OCI-LY3 (cell line): Measurements from ENCODE around the gene KCNMA1.

ENCODE experiments used
- EZH2phosphoT487 ChIP-seq: fragments of 200-600 bp; shearing (Covaris generic); IDR thresholded peaks from 2 replicates; pipeline ENCODE4 v1.6.1; 2018; ENCODE audit warnings: antibody characterized with exemption, mixed run types, low read depth
- TF ChIP-seq, protein P1 (sequence below): fragments of 200-600, 300-600 bp; sonication (generic); IDR thresholded peaks from 2 replicates; pipeline ENCODE4 v1.5.1; 2014; ENCODE audit warnings: antibody characterized with exemption, low read length, low read depth

GRCh38 chr10:77287647-77288120 lies 349.9 kb downstream of the KCNMA1 start:
- TF ChIP-seq, protein P1, sequence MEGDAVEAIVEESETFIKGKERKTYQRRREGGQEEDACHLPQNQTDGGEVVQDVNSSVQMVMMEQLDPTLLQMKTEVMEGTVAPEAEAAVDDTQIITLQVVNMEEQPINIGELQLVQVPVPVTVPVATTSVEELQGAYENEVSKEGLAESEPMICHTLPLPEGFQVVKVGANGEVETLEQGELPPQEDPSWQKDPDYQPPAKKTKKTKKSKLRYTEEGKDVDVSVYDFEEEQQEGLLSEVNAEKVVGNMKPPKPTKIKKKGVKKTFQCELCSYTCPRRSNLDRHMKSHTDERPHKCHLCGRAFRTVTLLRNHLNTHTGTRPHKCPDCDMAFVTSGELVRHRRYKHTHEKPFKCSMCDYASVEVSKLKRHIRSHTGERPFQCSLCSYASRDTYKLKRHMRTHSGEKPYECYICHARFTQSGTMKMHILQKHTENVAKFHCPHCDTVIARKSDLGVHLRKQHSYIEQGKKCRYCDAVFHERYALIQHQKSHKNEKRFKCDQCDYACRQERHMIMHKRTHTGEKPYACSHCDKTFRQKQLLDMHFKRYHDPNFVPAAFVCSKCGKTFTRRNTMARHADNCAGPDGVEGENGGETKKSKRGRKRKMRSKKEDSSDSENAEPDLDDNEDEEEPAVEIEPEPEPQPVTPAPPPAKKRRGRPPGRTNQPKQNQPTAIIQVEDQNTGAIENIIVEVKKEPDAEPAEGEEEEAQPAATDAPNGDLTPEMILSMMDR = no peak
- TF ChIP-seq EZH2phosphoT487 = no peak
